K562 (cell line): Measurements from ENCODE around the gene PEPD. TPM values are rescaled to one million over a fixed set of nuclear protein-coding genes. Genes with fewer than 3 reads are reported as not detected.
A peak's percentile ranks its signal among the peaks of the same experiment; 100 is the strongest.

Source experiments
- ATAC-seq: fragments of 200-7000 bp; cut with Tn5 transposase; 3 replicates; pipeline ENCODE4 v1.9.1; 2020; ENCODE audit warnings: moderate library complexity
- BruUV-seq: library from RNA; stranded (reverse); fragments of 400-500 nt; replicated peaks from 2 replicates; lab custom pipeline; 2021; lab: Mats Ljungman, UMichigan
- CTCF ChIA-PET: fragments of 300-600 bp; formaldehyde crosslinking; extraction: SDS; loops from one replicate; lab custom pipeline; 2021; ENCODE audit warnings: low intra/inter-chr PET ratio; lab: Yijun Ruan, JAX
- POLR2A ChIA-PET: fragments of 300-600, 350-650 bp; sonication (Branson Sonifier 250); formaldehyde crosslinking; extraction: SDS; loops from one replicate; lab custom pipeline; 2021; ENCODE audit warnings: antibody characterized with exemption, inconsistent platforms; lab: Yijun Ruan, JAX
- DNase-seq, 4 experiments: peaks; one replicate each; pipeline versions ENCODE4 v3.0.0 to v3.0.0-alpha.2; 2011 to 2018; ENCODE audit warnings: low spot score in 3 of 4, mixed read lengths in 3 of 4; ENCODE audit errors: extremely low read depth in 1 of 4
- FAIRE-seq: peaks from 2 replicates; lab custom pipeline; 2011; peaks lifted over from hg19 to GRCh38; lab: Jason Lieb, UNC
- H2AFZ ChIP-seq: 2 replicates; pipeline ENCODE4 v1.6.0; 2011; ENCODE audit warnings: low read depth, low read length, control low read depth, inconsistent platforms
- H3K27ac ChIP-seq: fragments of 200-600 bp; 3 replicates; pipeline ENCODE4 v1.8.0; 2011; ENCODE audit warnings: low read depth, mild to moderate bottlenecking, control low read depth, inconsistent platforms, low read length, moderate library complexity, mixed read lengths; ENCODE audit errors: extremely low read depth
- H3K27me3 ChIP-seq, 2 experiments: fragments of 300-600 bp in 1 of 2; 2 replicates in 1 of 2; 3 replicates in 1 of 2; pipeline versions ENCODE4 v1.6.0 to v1.8.0; 2011; ENCODE audit warnings: inconsistent platforms in 2 of 2, low read length in 2 of 2, mild to moderate bottlenecking in 1 of 2, mixed read lengths in 1 of 2, moderate library complexity in 1 of 2; ENCODE audit not compliant: control insufficient read depth in 2 of 2, insufficient read depth in 2 of 2
- H3K36me3 ChIP-seq: fragments of 300-600 bp; 3 replicates; pipeline ENCODE4 v1.8.0; 2011; ENCODE audit warnings: mild to moderate bottlenecking, low read length, inconsistent platforms; ENCODE audit not compliant: control insufficient read depth, insufficient read depth
- H3K4me1 ChIP-seq, 2 experiments: fragments of 200-600 bp in 1 of 2; replicated peaks in 1 of 2; 2 replicates in 1 of 2; 3 replicates in 1 of 2; pipeline versions ENCODE4 v1.5.1 to v1.8.0; 2011; ENCODE audit warnings: inconsistent platforms in 2 of 2, low read length in 2 of 2, mild to moderate bottlenecking in 1 of 2, mixed read lengths in 1 of 2, moderate library complexity in 1 of 2; ENCODE audit not compliant: control insufficient read depth in 2 of 2, insufficient read depth in 2 of 2
- H3K4me2 ChIP-seq: 2 replicates; pipeline ENCODE4 v1.6.1; 2011; ENCODE audit warnings: low read length, control low read depth, inconsistent platforms, mixed read lengths; ENCODE audit not compliant: insufficient read depth
- H3K4me3 ChIP-seq: fragments of 200-600 bp; sonication (generic), shearing (Covaris generic); 2 replicates; pipeline ENCODE4 v1.5.1; 2016; ENCODE audit warnings: control low read depth, inconsistent platforms
- H3K79me2 ChIP-seq: fragments of 200-600 bp; 3 replicates; pipeline ENCODE4 v1.8.0; 2011; ENCODE audit warnings: low read length, inconsistent platforms; ENCODE audit not compliant: control insufficient read depth, insufficient read depth
- H3K9ac ChIP-seq, 2 experiments: 2 replicates each; pipeline versions ENCODE4 v1.6.0 to v1.6.1; 2011; ENCODE audit warnings: low read depth in 2 of 2, low read length in 2 of 2, control low read depth in 1 of 2, inconsistent platforms in 1 of 2, mild to moderate bottlenecking in 1 of 2, mixed read lengths in 1 of 2; ENCODE audit not compliant: insufficient read depth in 1 of 2
- H3K9me1 ChIP-seq: one replicate; pipeline ENCODE4 v1.6.0; 2011; ENCODE audit warnings: inconsistent platforms, mild to moderate bottlenecking, low read length, moderate library complexity; ENCODE audit not compliant: control insufficient read depth, insufficient read depth
- H3K9me3 ChIP-seq: replicated peaks from 2 replicates; pipeline ENCODE4 v1.5.1; 2011; ENCODE audit warnings: low read depth, low read length, inconsistent platforms; ENCODE audit not compliant: control insufficient read depth, insufficient read depth
- H4K20me1 ChIP-seq: replicated peaks from 2 replicates; pipeline ENCODE4 v1.6.1; 2011; ENCODE audit warnings: low read length, inconsistent platforms, mixed read lengths; ENCODE audit not compliant: control insufficient read depth, insufficient read depth
- ATF1 ChIP-seq, 2 experiments: fragments of 450-650 bp in 1 of 2; IDR thresholded peaks; 2 replicates each; pipeline ENCODE4 v1.6.1; 2016; ENCODE audit warnings: missing compliant biosample characterization in 1 of 2, missing genetic modification characterization in 1 of 2
- FOXJ3 ChIP-seq: sonication (generic); formaldehyde crosslinking; IDR thresholded peaks from 2 replicates; pipeline ENCODE4 v1.4.0; 2020; ENCODE audit warnings: mild to moderate bottlenecking, missing genetic modification reagents
- GTF2A2 ChIP-seq: IDR thresholded peaks from 2 replicates; pipeline ENCODE4 v1.6.1; 2016; ENCODE audit warnings: mild to moderate bottlenecking, missing genetic modification characterization, missing compliant biosample characterization
- HSF4 ChIP-seq: fragments of 250-450 bp; sonication (Bioruptor Pico); IDR thresholded peaks from 2 replicates; pipeline ENCODE4 v2.1.2; 2022; ENCODE audit warnings: mild to moderate bottlenecking, moderate library complexity, borderline replicate concordance
- NFE2 ChIP-seq: IDR thresholded peaks from 2 replicates; pipeline ENCODE4 v1.6.1; 2014; ENCODE audit warnings: antibody characterized with exemption, low read depth
- SAP30 ChIP-seq: fragments of 200-600 bp; sonication (generic); IDR thresholded peaks from 2 replicates; pipeline ENCODE4 v1.6.1; 2012; ENCODE audit warnings: borderline replicate concordance, low read depth, mild to moderate bottlenecking, moderate library complexity, low read length, control low read depth, inconsistent platforms; ENCODE audit not compliant: insufficient read depth, poor library complexity, severe bottlenecking
- SMAD4 ChIP-seq: fragments of 250-450 bp; sonication (Bioruptor Pico); conservative IDR thresholded peaks from 2 replicates; pipeline ENCODE4 v1.8.0; 2021; ENCODE audit warnings: inconsistent platforms, mild to moderate bottlenecking, moderate library complexity
- XRCC4 ChIP-seq: IDR thresholded peaks from one replicate; pipeline ENCODE4 v1.6.1; 2011; ENCODE audit not compliant: insufficient read depth, insufficient read length; ENCODE audit errors: extremely low read depth
- YY1 ChIP-seq, 3 experiments: IDR thresholded peaks; 2 replicates each; pipeline ENCODE4 v1.6.1; 2011; ENCODE audit warnings: low read length in 2 of 3, mild to moderate bottlenecking in 2 of 3, moderate library complexity in 2 of 3, borderline replicate concordance in 1 of 3, control low read depth in 1 of 3, low read depth in 1 of 3; ENCODE audit not compliant: insufficient read depth in 3 of 3, insufficient replicate concordance in 2 of 3, control insufficient read depth in 1 of 3, insufficient read length in 1 of 3; ENCODE audit errors: extremely low read depth in 1 of 3
- ZBTB8A ChIP-seq: fragments of 450-650 bp; IDR thresholded peaks from 2 replicates; pipeline ENCODE4 v1.6.1; 2018; ENCODE audit warnings: mild to moderate bottlenecking, moderate library complexity; ENCODE audit not compliant: partially characterized antibody
- ZNF212 ChIP-seq: fragments of 450-650 bp; formaldehyde crosslinking; IDR thresholded peaks from 2 replicates; pipeline ENCODE4 v1.4.0; 2020; ENCODE audit warnings: mild to moderate bottlenecking
- WGBS: fragments of 100-300 bp; shearing (Covaris generic); methylation state at CpG from one replicate; pipeline ENCODE4 v1.1.6; 2016; ENCODE audit warnings: low coverage, mixed read lengths; ENCODE audit not compliant: insufficient coverage; ENCODE audit errors: missing lambda C conversion rate; 5-methylcytosine and 5-hydroxymethylcytosine counted together
- in situ Hi-C: fragments of 300-500 bp; cut with MboI; formaldehyde crosslinking; loops from 4 replicates; pipeline ENCODE4 v1.15.0; 2018; ENCODE audit warnings: inconsistent platforms, mixed read lengths
- intact Hi-C: fragments of 100-400 bp; cut with micrococcal nuclease; formaldehyde crosslinking; loops from 2 replicates; pipeline ENCODE4 v1.14.2; 2022
- polyA plus RNA-seq, 8 experiments: library from polyadenylated mRNA; depleted of rRNA in 4 of 8; stranded (reverse) in 5 of 8; unstranded in 3 of 8; fragments of >200 nt; fragmentation: Nextera tagmentation in 2 of 8; fragmentation: Illumina TruSeq in 1 of 8; extraction: Ambion mirVana in 2 of 8; extraction: Trizol in 1 of 8; gene quantifications; 2 replicates each; pipeline versions ENCODE4 v1.2.1 to v1.2.3, GENCODE V29; 2011 to 2014; ENCODE audit warnings: inconsistent platforms in 1 of 8, missing spikeins in 1 of 8
- total RNA-seq, 7 experiments: library from RNA; depleted of rRNA in 6 of 7; stranded (reverse); fragments of >200 nt in 6 of 7; fragmentation: Illumina TruSeq in 2 of 7; extraction: Trizol in 2 of 7; gene quantifications; 2 replicates each; pipeline versions ENCODE4 v1.2.1 to v1.2.3, GENCODE V29; 2011 to 2021; ENCODE audit warnings: low replicate concordance in 1 of 7
- TF ChIP-seq, protein P1 (sequence below): IDR thresholded peaks from 2 replicates; pipeline ENCODE4 v1.6.1; 2016; ENCODE audit warnings: missing genetic modification characterization, missing compliant biosample characterization

Gene PEPD
- total and polyA plus RNA-seq, 9 of the 15 experiments (the other 6 are each of a cell fraction or from before 2014, with no cell fraction given), result 1.3 to 19.2 (median 16.0) TPM

DNA sequence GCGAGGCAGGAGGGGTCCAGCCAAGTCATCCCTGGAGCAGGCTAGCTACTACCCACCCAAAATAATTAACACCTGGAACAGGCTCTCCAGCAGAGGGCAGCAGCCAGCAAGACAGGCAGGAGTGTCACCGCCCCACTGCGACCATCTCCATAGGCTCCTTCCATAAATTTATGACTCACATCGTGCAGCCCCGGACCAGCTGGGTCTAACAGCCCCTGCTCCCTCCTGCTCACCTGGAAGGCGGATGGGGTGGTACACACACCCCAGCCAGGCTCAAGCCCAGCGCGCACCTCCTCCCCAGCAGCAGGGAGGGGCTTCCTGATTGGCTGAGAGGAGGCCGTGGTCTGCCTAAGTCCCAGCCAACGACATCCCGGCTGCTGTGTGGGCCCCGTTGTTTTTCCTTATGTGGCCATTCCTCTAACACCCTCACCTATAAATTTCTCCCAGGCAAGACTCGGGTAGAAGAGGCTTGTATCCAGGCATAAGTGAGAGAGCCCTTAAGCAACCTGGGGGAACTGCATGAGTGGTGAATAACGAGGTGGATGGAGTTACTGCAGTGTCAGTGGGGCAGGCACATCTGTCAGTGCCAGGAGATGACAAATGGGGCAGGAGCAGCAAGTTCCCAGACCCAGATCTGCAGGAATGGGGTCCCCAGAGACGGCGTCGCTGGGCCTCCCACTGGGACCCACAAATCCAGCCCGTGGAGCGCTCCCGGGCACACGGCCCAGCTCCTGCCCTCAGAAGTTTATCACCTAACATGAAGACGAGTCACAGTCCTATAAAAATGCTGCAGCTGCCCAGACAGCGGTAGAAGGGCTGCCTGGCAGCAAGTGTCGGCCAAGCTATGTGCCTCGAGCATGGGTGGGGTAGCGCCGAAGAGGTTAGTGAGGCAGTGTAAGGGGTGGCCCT is 105.0 kb downstream of the PEPD start (continued):
- TF ChIP-seq, protein P1, sequence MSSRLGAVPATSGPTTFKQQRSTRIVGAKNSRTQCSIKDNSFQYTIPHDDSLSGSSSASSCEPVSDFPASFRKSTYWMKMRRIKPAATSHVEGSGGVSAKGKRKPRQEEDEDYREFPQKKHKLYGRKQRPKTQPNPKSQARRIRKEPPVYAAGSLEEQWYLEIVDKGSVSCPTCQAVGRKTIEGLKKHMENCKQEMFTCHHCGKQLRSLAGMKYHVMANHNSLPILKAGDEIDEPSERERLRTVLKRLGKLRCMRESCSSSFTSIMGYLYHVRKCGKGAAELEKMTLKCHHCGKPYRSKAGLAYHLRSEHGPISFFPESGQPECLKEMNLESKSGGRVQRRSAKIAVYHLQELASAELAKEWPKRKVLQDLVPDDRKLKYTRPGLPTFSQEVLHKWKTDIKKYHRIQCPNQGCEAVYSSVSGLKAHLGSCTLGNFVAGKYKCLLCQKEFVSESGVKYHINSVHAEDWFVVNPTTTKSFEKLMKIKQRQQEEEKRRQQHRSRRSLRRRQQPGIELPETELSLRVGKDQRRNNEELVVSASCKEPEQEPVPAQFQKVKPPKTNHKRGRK (tag), result no peak
- no peak for TF ChIP-seq FOXJ3 (CRISPR knock-in tag)

DNA sequence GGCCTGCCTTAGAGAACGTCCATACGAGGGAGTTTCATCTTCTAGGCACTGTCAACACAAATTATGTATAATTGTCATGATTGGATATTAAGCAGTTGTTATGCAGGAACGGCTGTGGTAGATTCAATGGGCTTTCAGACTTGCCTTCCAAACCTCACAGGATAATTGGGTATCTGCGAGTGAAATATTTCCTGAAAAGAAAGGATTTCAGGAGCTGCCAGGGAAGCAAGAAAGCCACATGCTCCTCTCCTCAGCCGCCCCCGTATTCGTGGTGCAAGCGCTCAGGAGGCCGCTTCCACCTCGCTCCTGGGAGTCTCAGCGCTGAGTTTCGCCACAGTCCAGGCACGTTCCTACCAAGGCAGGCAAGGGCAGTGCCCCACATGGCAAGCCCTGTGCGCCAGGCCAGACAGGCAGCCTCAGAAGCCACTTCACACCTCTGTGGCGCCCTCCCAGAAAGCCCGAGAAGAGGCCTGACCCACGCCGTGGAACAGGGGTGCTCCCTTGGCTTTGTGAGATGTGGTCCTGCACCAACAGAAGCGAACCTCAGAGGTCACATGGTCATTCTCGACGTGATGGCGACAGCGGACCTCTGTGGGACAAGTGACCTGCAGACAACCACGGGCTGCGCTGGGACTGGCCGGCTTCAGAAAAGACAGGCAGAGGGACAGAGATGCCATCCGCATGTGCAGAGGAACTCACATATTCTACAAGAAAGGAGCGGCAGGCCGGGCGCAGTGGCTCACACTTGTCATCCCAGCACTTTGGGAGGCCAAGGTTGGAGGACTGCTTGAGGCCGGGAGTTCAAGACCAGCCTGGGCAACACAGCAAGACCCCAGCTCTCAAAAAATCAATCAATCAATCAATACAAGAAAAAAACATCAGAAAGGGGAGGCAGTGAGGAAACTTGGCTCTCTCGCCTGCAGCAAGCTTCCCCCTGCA is 106.7 kb downstream of the PEPD start:
- no peak for ATAC-seq
- Histone ChIP-seq H3K79me2 (no peaks in the 10 kb centered on the region), H3K4me2 (no peak overlapping the region), H3K27ac (no peak overlapping the region), H4K20me1 (peaks cover 19% of the 10 kb centered on the region), H3K27me3 (peaks cover 0 to 32% of the 10 kb centered on the region in 2 experiments; a peak in 2 of 5 replicates), H3K36me3 (no peaks in the 10 kb centered on the region), H3K4me1 (peaks cover 0 to 14% of the 10 kb centered on the region in 2 experiments; a peak in 2 of 5 replicates), H2AFZ (no peak overlapping the region), H3K4me3 (no peak overlapping the region), H3K9me3 (no peaks in the 10 kb centered on the region), H3K9me1 (no peaks in the 10 kb centered on the region), H3K9ac (0 out of 4 replicates have a peak overlapping the region, but pooled peaks of 1 of the 2 experiments have one; percentile 14)
- ChIA-PET CTCF (interaction anchor here (0.5 kb wide), 1 partner anchor 217 kb away, joined by 13 read pairs; no protein-coding TSS in a partner anchor), POLR2A (no interaction called here)
- 15% methylated on average over 25 of the region's 32 CpGs for WGBS
- BruUV-seq, result no TSS peak
- TF ChIP-seq ZBTB8A (no peak), SMAD4 (CRISPR knock-in tag) (no peak), ZNF212 (CRISPR knock-in tag) (no peak), XRCC4 (no peak), ATF1 (CRISPR knock-in tag; IDR thresholded peaks at IDR 0.05) (no peak), ATF1 (tag; IDR thresholded peaks at IDR 0.05) (no peak), SAP30 (no peak), NFE2 (no peak), YY1 (IDR thresholded peaks at IDR 0.05; ENCODE audit: borderline replicate concordance in 1 of 3, control insufficient read depth in 1 of 3, extremely low read depth in 1 of 3, insufficient read depth in 3 of 3, insufficient read length in 1 of 3, insufficient replicate concordance in 2 of 3, low read depth in 1 of 3, low read length in 2 of 3) (no peak), GTF2A2 (tag) (no peak), HSF4 (CRISPR knock-in tag) (no peak)
- in situ Hi-C loops (no loop called here), intact Hi-C loops (no loop called here)
- FAIRE-seq, result no peak
- no peak for DNase-seq
